Vein endothelial cell (primary cell): ENCODE results near the gene IQCN. TPM values are rescaled to one million over a fixed set of nuclear protein-coding genes. Genes with fewer than 3 reads are reported as not detected.

Source experiments
- small RNA-seq: library from RNA; depleted of rRNA; stranded (forward); fragments of <200 nt; gene quantifications from one replicate; pipeline ENCODE3, GENCODE V24; 2012
- total RNA-seq: library from RNA; depleted of rRNA; stranded (reverse); fragments of >200 nt; gene quantifications from 2 replicates; pipeline ENCODE4 v1.2.3, GENCODE V29; 2012

The IQCN gene
- 0.29 and 0.33 TPM in 2 replicates for total RNA-seq

GRCh38 chr19:18274219-18274780 lies at the start of gene IQCN:
IQCN (minus strand) TSS chr19:18274452; CDS start chr19:18269478, 4,974 bp downstream.

DNA sequence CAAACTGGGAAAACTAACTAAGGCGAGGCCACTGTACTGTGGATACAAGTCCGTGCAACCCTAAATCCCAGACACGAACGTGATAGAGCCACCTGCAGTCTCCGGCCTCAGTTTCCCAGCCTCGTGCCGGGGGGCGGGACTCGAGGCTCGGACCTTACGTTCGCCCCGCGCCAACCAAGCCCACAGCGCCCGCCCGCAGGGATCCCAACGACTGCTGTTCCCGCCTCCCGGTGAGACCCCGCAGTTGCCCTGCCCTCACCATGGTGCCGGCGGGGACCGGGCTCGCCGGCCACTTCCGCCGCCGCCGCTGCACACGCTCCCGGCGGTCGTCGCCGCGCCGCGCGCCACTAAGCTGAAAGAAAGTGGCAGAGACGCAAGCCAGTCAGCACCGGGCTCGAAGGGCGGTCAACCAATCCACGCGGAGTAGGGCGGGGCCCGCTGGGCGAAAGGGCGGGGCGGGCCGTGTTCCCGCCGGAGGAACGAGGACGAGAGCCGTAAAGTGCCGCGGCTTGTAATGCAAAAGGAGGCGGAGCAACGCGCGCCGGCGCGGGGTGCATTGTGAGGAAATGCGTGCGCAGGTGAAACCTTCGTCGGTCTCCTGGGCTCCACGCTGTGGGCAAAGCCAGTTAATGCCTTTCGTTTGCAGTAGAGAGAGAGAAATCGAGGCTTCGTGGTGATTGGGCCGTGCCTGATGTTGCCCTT lies 48.7 kb upstream of the IQCN start, which contains the start of gene LSM4:
TSS of gene LSM4 (minus strand) at position 318 of the 702 bp plus-strand sequence. CDS start at position 262, 56 bp downstream.

DNA sequence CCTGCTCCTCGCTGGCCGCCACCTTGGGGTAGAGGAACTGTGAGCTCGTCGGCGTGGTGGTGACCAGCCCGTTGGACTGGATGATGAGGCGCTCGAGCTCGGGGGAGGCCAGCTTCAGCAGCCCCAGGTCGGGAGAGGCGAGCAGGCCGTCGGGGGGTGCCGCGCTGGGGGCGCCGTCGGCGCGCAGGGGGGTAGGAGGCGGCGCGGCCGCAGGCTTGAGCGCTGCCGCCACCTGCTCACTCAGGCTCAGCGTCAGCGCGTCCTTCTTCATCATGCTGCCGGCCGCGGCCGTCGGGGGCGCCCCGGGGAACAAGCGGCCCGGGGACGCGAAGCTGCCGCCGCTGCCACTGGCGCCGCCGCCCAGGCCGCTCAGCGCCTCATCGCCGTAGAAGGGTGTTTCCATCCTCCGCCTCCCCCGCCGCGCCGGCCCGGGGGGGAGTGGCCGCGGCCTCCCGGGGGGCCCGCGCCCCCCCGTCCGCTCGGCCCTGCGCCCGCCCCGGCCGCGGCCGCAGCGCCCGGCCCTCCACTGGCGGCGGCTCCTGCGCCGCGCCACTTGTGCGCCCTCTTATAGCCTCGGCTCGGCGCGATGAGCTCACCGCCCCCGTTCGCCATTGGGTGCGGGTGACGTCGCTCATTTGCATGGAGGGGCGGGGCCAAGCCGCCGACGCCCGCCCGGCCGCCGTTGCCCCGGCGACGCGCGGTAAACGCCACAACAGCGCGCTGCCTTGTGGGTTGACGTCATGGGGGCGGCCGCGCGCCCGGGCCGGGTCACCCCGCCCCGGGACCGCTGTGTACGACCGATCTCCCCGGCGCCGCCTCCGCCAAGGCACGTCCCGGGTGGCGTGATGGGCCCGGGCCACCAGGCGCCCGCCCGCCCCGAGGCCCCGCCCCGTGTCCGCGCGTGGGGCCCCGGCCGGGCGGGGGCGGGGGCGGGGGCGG lies 7.1 kb upstream of the IQCN start, which contains the start of gene JUND:
TSS of gene JUND (minus strand) at position 541 of the 939 bp plus-strand sequence. CDS start at position 403, 138 bp downstream.

GRCh38 chr19:18225702-18226468 lies 48.4 kb downstream of the IQCN start, which contains the start of gene PDE4C:
PDE4C (minus strand) TSS chr19:18226438; CDS start chr19:18226415, 23 bp downstream.

Small RNA genes within 50 kb of the gene (small RNA-seq; reads per million reads assigned to genes)
- not detected for gene MIR3188
- gene RPL39P38, result not detected

Other genes with a start within 250 kb of the IQCN start
- gene IL12RB1, start 187.5 kb downstream of the IQCN start, total RNA-seq, result 0.10 TPM in 1 of 2 replicates, not detected in the other
- gene MAST3, start 176.7 kb downstream of the IQCN start, total RNA-seq, result 2.0 and 2.8 TPM in 2 replicates
- gene PIK3R2, start 121.3 kb downstream of the IQCN start, total RNA-seq, result 10.8 and 11.1 TPM in 2 replicates
- gene IFI30, start 100.6 kb downstream of the IQCN start, total RNA-seq, result 0.48 TPM in 1 of 2 replicates, not detected in the other
- 12.1 and 12.7 TPM in 2 replicates for gene MPV17L2, start 81.2 kb downstream of the IQCN start, total RNA-seq
- gene RAB3A, start 70.4 kb downstream of the IQCN start, total RNA-seq, result 0.65 and 0.67 TPM in 2 replicates
- gene PDE4C, start 48.0 kb downstream of the IQCN start, total RNA-seq, result 0.33 TPM in 1 of 2 replicates, not detected in the other
- 91.6 and 136 TPM in 2 replicates for gene JUND, start 7.2 kb upstream of the IQCN start, total RNA-seq
- gene LSM4, start 48.6 kb upstream of the IQCN start, total RNA-seq, result 120 and 135 TPM in 2 replicates
- gene PGPEP1, start 66.1 kb upstream of the IQCN start, total RNA-seq, result 19.3 and 21.9 TPM in 2 replicates
- gene GDF15, start 111.7 kb upstream of the IQCN start, total RNA-seq, result 87.0 and 159 TPM in 2 replicates
- gene LRRC25, start 123.2 kb upstream of the IQCN start, total RNA-seq, result not detected in 2 replicates
- 93.7 and 138 TPM in 2 replicates for gene SSBP4, start 144.9 kb upstream of the IQCN start, total RNA-seq
- 26.7 and 47.4 TPM in 2 replicates for gene ISYNA1, start 163.7 kb upstream of the IQCN start, total RNA-seq
- 18.0 and 19.9 TPM in 2 replicates for gene ELL, start 247.6 kb upstream of the IQCN start, total RNA-seq